Skeletal muscle satellite cell (primary cell): Measurements from ENCODE around the gene SLC7A8.

Experiments
- H3K27me3 ChIP-seq: 2 replicates; pipeline ENCODE4 v1.7.0; 2013; ENCODE audit warnings: low read length; ENCODE audit not compliant: control insufficient read depth, insufficient read depth
- H3K36me3 ChIP-seq: 2 replicates; pipeline ENCODE4 v1.7.0; 2013; ENCODE audit warnings: mild to moderate bottlenecking, control low read depth, low read length; ENCODE audit not compliant: insufficient read depth
- H3K4me1 ChIP-seq: 2 replicates; pipeline ENCODE4 v1.7.0; 2013; ENCODE audit warnings: low read length; ENCODE audit not compliant: control insufficient read depth, insufficient read depth
- H3K4me2 ChIP-seq: 2 replicates; pipeline ENCODE4 v1.7.0; 2013; ENCODE audit warnings: mild to moderate bottlenecking, low read length
- H3K4me3 ChIP-seq: 2 replicates; pipeline ENCODE4 v1.7.0; 2013; ENCODE audit warnings: low read length
- H3K9ac ChIP-seq: 2 replicates; pipeline ENCODE4 v1.7.0; 2013; ENCODE audit warnings: mild to moderate bottlenecking, low read depth, low read length, moderate library complexity
- H3K9me3 ChIP-seq: replicated peaks from 2 replicates; pipeline ENCODE4 v1.7.0; 2013; ENCODE audit warnings: mild to moderate bottlenecking, control low read depth, low read length

Gene SLC7A8

GRCh38 chr14:23181946-23182345, 1.5 kb downstream of the SLC7A8 start:
- Histone ChIP-seq H3K4me2 (no peak overlapping the region), H3K36me3 (no peaks in the 10 kb centered on the region), H3K9ac (no peak overlapping the region), H3K27me3 (peaks cover 55% of the 10 kb centered on the region), H3K4me3 (no peak overlapping the region), H3K4me1 (peaks cover 14% of the 10 kb centered on the region), H3K9me3 (no peaks in the 10 kb centered on the region)

GRCh38 chr14:23181453-23181852, 2.0 kb downstream of the SLC7A8 start:
- Histone ChIP-seq H3K4me2 (no peak overlapping the region), H3K9me3 (no peaks in the 10 kb centered on the region), H3K36me3 (no peaks in the 10 kb centered on the region), H3K4me1 (peaks cover 14% of the 10 kb centered on the region), H3K4me3 (no peak overlapping the region), H3K9ac (no peak overlapping the region), H3K27me3 (peaks cover 55% of the 10 kb centered on the region)

GRCh38 chr14:23177181-23177580, 6.3 kb downstream of the SLC7A8 start:
- Histone ChIP-seq H3K36me3 (no peaks in the 10 kb centered on the region), H3K9me3 (no peaks in the 10 kb centered on the region), H3K27me3 (peaks cover 62% of the 10 kb centered on the region), H3K9ac (no peak overlapping the region), H3K4me1 (no peaks in the 10 kb centered on the region), H3K4me3 (no peak overlapping the region), H3K4me2 (no peak overlapping the region)

- Histone ChIP-seq H3K4me1 (peaks cover 5% of the 10 kb centered on the region), H3K4me3 (no peak overlapping the region)
These were observed 7.6 kb downstream of the SLC7A8 start for GRCh38 chr14:23175823-23176222.

GRCh38 chr14:23174296-23175184, 8.9 kb downstream of the SLC7A8 start:
- H3K4me1 ChIP-seq, result peaks cover 5% of the 10 kb centered on the region
- H3K36me3 ChIP-seq, result no peaks in the 10 kb centered on the region
- no peak overlapping the region for H3K4me3 ChIP-seq
- H3K27me3 ChIP-seq, result peaks cover 47% of the 10 kb centered on the region
- H3K4me2 ChIP-seq, result no peak overlapping the region
- no peaks in the 10 kb centered on the region for H3K9me3 ChIP-seq
- H3K9ac ChIP-seq, result no peak overlapping the region

More at GRCh38 chr14:23175823-23176222, 7.6 kb downstream of the SLC7A8 start:
- Histone ChIP-seq H3K36me3 (no peaks in the 10 kb centered on the region), H3K9ac (no peak overlapping the region), H3K4me2 (no peak overlapping the region), H3K27me3 (peaks cover 54% of the 10 kb centered on the region), H3K9me3 (no peaks in the 10 kb centered on the region)

- Histone ChIP-seq H3K4me1 (peaks cover 5% of the 10 kb centered on the region), H3K9me3 (no peaks in the 10 kb centered on the region), H3K9ac (no peak overlapping the region), H3K27me3 (peaks cover 42% of the 10 kb centered on the region), H3K4me2 (no peak overlapping the region), H3K36me3 (no peaks in the 10 kb centered on the region), H3K4me3 (no peak overlapping the region)
These were observed 9.7 kb downstream of the SLC7A8 start for GRCh38 chr14:23173796-23174195.

- no peak overlapping the region for H3K9ac ChIP-seq
- H3K4me2 ChIP-seq, result no peak overlapping the region
- no peaks in the 10 kb centered on the region for H3K36me3 ChIP-seq
- no peak overlapping the region for H3K4me3 ChIP-seq
- peaks cover 42% of the 10 kb centered on the region for H3K27me3 ChIP-seq
- H3K4me1 ChIP-seq, result peaks cover 5% of the 10 kb centered on the region
- H3K9me3 ChIP-seq, result no peaks in the 10 kb centered on the region
These were observed 10.4 kb downstream of the SLC7A8 start for GRCh38 chr14:23173031-23173430.

GRCh38 chr14:23172574-23172973, 10.9 kb downstream of the SLC7A8 start:
- no peaks in the 10 kb centered on the region for H3K36me3 ChIP-seq
- H3K27me3 ChIP-seq, result peaks cover 40% of the 10 kb centered on the region
- no peak overlapping the region for H3K9ac ChIP-seq
- no peaks in the 10 kb centered on the region for H3K9me3 ChIP-seq
- no peak overlapping the region for H3K4me3 ChIP-seq
- peaks cover 10% of the 10 kb centered on the region for H3K4me1 ChIP-seq
- no peak overlapping the region for H3K4me2 ChIP-seq

GRCh38 chr14:23172096-23172495, 11.4 kb downstream of the SLC7A8 start:
- H3K4me2 ChIP-seq, result no peak overlapping the region
- peaks cover 14% of the 10 kb centered on the region for H3K4me1 ChIP-seq
- H3K9ac ChIP-seq, result no peak overlapping the region
- H3K4me3 ChIP-seq, result no peak overlapping the region
- no peaks in the 10 kb centered on the region for H3K36me3 ChIP-seq
- no peaks in the 10 kb centered on the region for H3K9me3 ChIP-seq
- H3K27me3 ChIP-seq, result peaks cover 43% of the 10 kb centered on the region

GRCh38 chr14:23171222-23171975, 12.1 kb downstream of the SLC7A8 start:
- no peak overlapping the region for H3K9ac ChIP-seq

GRCh38 chr14:23169622-23170021, 13.8 kb downstream of the SLC7A8 start:
- H3K9ac ChIP-seq, result no peak overlapping the region
- no peaks in the 10 kb centered on the region for H3K36me3 ChIP-seq
- H3K27me3 ChIP-seq, result peaks cover 47% of the 10 kb centered on the region
- H3K4me3 ChIP-seq, result no peak overlapping the region
- H3K4me2 ChIP-seq, result no peak overlapping the region
- peaks cover 19% of the 10 kb centered on the region for H3K4me1 ChIP-seq
- no peaks in the 10 kb centered on the region for H3K9me3 ChIP-seq

More at GRCh38 chr14:23171222-23171975, 12.1 kb downstream of the SLC7A8 start:
- Histone ChIP-seq H3K9me3 (no peaks in the 10 kb centered on the region), H3K36me3 (no peaks in the 10 kb centered on the region), H3K4me3 (no peak overlapping the region), H3K27me3 (peaks cover 44% of the 10 kb centered on the region), H3K4me1 (peaks cover 19% of the 10 kb centered on the region), H3K4me2 (no peak overlapping the region)
